ENCODE data around the gene ANKS1B.
"Not testable (repeated sequence)": the region's sequence is repeated elsewhere in the genome, so short reads cannot be mapped to it uniquely, and the experiment has no call there.

Gene ANKS1B

GRCh38 chr12:99984271-99985128 is at the start of gene ANKS1B:
ANKS1B (minus strand) TSS chr12:99984936; CDS start chr12:99984237, 699 bp downstream.
- peak in 1 of 2 donors; percentile 47 for DNase-seq

GRCh38 chr12:100031836-100032235 is 47.1 kb upstream of the ANKS1B start:
- no peak for DNase-seq

GRCh38 chr12:100027671-100028070 is 42.9 kb upstream of the ANKS1B start:
- DNase-seq, result no peak

- no peak for DNase-seq
Measured at GRCh38 chr12:100026241-100026640, 41.5 kb upstream of the ANKS1B start.

- DNase-seq, result no peak
Measured at GRCh38 chr12:100024974-100025555, 40.3 kb upstream of the ANKS1B start.

GRCh38 chr12:100020370-100020769 is 35.6 kb upstream of the ANKS1B start:
- no peak for DNase-seq

GRCh38 chr12:100017056-100017455 is 32.3 kb upstream of the ANKS1B start:
- DNase-seq, result no peak

- not testable (repeated sequence) for DNase-seq
Measured at GRCh38 chr12:100016304-100016703, 31.6 kb upstream of the ANKS1B start.

- not testable (repeated sequence) for DNase-seq
Measured at GRCh38 chr12:100005846-100006245, 21.1 kb upstream of the ANKS1B start.

- no peak for DNase-seq
Measured at GRCh38 chr12:99997806-99998205, 13.1 kb upstream of the ANKS1B start.

- DNase-seq, result no peak
Measured at GRCh38 chr12:99996095-99996494, 11.4 kb upstream of the ANKS1B start.

- no peak for DNase-seq
Measured at GRCh38 chr12:99985631-99986030, 895 bp upstream of the ANKS1B start.

GRCh38 chr12:99985129-99985570 is 414 bp upstream of the ANKS1B start:
- no peak for DNase-seq

- no peak for DNase-seq
Measured at GRCh38 chr12:99983456-99984258, 1.1 kb downstream of the ANKS1B start.

GRCh38 chr12:99981639-99982190 is 3.0 kb downstream of the ANKS1B start:
- DNase-seq, result no peak

GRCh38 chr12:99979471-99979870 is 5.3 kb downstream of the ANKS1B start:
- no peak for DNase-seq

- no peak for DNase-seq
Measured at GRCh38 chr12:99978152-99978551, 6.6 kb downstream of the ANKS1B start.

- DNase-seq, result no peak
Measured at GRCh38 chr12:99977550-99977949, 7.2 kb downstream of the ANKS1B start.

GRCh38 chr12:99976762-99977161 is 8.0 kb downstream of the ANKS1B start:
- DNase-seq, result no peak

GRCh38 chr12:99975321-99975720 is 9.4 kb downstream of the ANKS1B start:
- no peak for DNase-seq

- no peak for DNase-seq
Measured at GRCh38 chr12:99974146-99974545, 10.6 kb downstream of the ANKS1B start.

GRCh38 chr12:99966429-99966828 is 18.3 kb downstream of the ANKS1B start:
- no peak for DNase-seq

GRCh38 chr12:99960311-99960710 is 24.4 kb downstream of the ANKS1B start:
- no peak for DNase-seq

Data from stimulated activated CD4-positive, alpha-beta T cell treated with anti-CD3 and anti-CD28 coated beads, Interleukin-2, amount 100 ng/mL, for 24 hours (primary cell).